HG02642 (cell line): ENCODE data around the gene MORN1.

ENCODE experiments used
- ATAC-seq: cut with Tn5 transposase; IDR thresholded peaks from one replicate; pipeline ENCODE4 v1.9.1; 2021; ENCODE audit warnings: mild to moderate bottlenecking; ENCODE audit not compliant: unreplicated experiment, poor library complexity

Gene MORN1

DNA sequence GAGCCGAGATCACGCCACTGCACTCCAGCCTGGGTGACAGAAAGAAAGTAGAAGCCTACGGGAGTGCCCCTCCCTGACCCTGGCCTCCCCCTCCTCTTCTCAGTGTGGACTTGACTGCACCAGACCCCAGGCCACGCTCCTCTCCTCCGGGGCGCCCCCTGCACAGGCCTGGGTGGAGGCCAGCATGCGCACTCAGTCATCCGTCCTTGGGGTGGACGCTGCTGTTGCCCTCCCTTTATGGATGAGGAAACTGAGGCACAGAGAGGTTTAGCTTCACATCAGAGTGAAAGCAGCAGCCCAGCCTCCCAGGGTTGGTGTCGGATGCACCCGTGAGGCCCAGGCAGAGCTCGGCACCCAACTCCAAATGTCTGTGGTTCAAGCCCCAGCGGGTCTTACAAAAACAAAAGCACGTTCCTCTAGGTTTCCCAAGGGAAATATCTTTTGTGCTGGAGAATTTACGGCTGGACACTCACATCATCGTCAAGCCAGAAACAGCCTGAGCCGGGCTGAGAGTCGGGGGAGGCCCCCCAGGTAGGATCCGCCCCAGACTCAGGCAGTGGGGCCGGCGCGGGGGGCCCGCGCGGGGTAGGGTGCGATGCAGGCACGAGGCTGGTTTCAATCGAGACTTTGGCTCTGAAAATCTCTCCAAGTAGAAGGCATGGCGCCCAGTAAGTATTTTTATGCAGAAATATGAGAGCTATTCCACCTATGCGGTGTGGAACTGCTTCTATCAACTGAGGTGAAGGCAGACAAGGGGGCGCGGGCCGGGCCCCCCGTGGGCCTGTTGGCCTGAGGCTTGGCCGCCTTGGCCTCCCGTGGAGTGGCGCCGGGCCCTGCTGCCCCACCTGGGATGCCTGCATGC lies 36.6 kb downstream of the MORN1 start:
- no peak for ATAC-seq

DNA sequence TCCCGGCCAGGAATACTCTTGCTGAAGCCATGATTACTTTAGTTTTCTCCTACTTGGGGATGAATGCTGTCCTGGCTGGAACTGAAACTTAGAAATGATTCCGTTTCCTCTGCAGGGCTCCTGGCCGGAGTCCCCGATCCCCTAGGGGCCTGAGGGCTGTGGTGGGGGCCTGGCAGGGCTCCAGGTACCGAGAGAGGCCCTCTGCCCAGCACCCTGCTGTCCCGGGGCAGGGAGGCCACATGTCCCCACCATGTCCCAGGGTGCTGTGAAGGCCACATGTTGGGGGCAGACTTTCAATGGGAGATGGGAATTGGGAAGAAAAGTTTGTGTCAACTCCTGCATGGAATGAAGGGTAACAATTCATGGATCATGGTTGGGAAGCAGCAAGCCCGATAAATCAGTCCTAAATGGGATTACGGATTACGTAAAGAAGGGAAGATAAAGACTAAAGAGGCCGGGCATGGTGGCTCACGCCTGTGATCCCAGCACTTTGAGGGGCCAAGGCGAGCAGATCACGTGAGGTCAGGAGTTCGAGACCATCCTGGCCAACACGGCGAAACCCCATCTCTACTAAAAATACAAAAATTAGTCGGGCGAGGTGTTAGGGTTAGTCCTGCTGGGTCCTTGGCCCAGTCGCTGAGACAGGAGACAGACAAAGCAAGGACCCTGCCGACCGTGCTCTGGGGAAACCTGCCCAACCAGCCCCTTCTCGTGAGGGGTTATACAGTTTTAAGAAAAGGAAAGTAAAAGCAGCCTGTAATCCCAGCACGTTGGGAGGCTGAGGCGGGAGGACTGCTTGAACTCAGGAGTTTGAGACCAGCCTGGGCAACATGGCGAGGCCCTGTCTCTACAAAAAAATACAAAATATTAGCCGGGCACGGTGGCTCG lies 37.6 kb downstream of the MORN1 start:
- ATAC-seq = no peak

- no peak for ATAC-seq
Measured at GRCh38 chr1:2352897-2353550, 38.3 kb downstream of the MORN1 start.

DNA sequence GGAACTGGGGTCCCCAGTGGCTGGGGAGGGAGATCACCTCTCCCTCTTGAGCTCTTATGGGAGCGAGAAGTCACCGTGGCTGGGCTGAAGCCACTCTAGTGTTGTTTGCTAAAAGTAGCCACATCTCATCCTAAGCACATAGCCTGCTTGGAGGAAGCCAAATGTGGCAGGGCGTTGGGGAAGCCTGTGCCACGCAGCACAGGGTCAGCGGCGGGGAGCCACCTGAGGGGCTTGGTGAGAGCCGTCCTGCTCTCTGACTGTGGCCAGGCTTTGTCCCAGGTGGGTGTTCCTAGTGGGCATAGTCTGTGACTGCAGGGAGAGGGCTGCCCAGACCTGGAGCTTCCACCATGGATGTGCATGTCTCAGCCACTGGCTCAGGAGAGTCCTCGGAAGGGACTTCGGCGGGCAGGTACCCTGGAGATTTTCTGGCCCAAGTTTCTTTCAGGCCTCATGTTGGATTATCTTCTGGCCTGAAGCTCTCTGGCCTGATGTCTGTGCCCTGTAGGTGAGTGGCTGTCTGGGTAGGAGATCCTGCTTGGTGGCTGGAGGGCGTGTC lies 38.9 kb downstream of the MORN1 start:
- ATAC-seq = no peak

- ATAC-seq = no peak
Measured at GRCh38 chr1:2351723-2352122, 39.6 kb downstream of the MORN1 start.

- ATAC-seq = no peak
Measured at GRCh38 chr1:2350911-2351655, 40.3 kb downstream of the MORN1 start.

GRCh38 chr1:2350501-2350900 lies 40.9 kb downstream of the MORN1 start:
- no peak for ATAC-seq

GRCh38 chr1:2349806-2350205 lies 41.5 kb downstream of the MORN1 start:
- no peak for ATAC-seq

DNA sequence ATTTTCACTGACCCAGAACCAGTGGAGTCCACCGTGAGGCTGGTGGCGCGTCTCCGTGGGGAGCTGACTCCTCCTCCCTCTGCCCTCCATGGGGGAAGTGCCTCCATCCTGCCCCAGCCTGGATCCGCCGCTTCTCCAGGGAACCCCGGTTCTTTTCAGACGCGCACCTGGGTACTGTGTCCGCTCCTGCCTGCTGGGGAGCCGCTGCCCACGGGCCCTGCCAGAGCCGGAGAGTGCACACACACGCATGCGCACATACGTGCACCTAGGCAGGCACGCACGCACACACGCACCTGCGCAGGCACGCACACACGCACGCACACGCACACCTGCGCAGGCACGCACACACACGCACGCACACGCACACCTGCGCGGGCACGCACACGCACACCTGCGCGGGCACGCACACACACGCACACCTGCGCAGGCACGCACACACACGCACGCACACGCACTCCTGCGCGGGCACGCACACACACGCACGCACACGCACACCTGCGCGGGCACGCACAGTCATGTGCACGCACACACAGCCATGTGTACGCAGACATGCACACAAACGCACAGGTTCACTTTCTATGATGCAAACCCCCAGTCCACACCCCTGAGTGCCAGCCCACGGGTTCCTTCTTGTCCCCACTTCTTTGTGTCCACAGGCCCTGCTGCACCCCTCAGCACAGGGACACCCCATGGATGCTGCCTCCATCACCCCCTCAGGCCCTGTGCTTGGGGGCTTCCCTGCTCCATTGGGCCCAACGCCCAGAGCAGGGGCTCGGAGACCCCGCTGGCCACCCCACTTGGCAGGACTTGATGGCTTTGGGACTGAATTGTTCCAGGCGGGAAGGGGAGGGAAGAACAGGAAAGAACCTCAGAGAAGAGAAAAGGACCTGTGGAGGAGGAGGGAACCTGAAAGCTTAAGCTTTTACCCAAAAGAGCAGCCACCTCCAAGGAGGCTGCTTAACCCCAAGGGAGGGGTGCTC lies 42.7 kb downstream of the MORN1 start:
- no peak for ATAC-seq

- ATAC-seq = no peak
Measured at GRCh38 chr1:2347896-2348295, 43.5 kb downstream of the MORN1 start.

DNA sequence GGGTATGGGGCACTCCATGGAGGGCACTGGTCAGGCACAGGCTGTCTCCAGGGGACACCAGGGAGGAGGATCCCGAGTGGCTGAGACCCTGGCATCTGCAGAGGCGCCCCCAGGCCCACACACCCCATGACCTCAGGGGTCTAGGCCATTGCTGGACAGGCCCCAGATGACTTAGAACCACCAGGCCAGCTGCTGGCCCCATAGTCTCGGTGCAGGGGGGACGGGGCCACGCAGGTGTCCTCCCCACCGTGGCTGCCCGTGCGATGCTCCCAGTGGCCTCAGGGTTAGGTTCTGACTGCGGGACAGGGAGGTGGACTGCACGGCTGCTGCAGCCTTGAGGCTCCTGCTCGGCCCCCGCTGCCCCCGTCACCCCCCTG lies 44.0 kb downstream of the MORN1 start:
- no peak for ATAC-seq

DNA sequence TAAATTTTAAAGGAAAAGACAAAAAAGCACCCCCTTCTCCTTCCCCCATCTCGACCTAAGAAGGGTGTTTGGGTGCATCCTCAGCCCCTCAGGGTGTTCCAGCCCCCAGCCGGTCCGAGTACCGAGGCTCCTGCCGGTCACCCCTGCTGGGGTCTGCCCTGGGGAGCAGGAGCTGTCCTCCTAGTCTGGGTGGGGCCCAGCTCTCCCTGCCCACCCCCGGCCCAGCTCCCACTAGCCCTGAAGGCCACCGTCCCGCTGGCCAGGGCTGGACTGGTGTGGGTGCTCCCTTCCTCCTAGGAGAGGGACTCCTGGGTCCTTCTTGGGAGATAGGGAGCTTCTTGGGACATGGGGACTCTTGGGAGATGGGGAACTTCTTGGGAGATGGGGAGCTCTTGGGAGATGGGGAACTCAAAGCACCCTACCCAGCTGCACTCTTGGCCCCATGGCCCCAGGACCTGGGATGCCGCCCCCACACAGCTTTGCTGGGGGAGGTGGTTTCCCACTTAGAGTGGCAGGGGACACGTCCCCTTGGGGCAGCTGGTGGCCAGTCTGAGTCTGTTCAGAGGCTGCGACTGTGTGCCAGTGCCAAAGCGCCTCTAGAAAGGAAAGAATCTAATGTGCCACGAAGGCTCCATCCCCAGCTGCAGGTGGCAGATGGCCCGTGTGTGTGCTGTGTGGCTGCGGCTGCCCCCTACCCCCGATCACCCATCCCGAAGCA lies 44.5 kb downstream of the MORN1 start:
- no peak for ATAC-seq

GRCh38 chr1:2345297-2346075 lies 45.9 kb downstream of the MORN1 start:
- no peak for ATAC-seq

DNA sequence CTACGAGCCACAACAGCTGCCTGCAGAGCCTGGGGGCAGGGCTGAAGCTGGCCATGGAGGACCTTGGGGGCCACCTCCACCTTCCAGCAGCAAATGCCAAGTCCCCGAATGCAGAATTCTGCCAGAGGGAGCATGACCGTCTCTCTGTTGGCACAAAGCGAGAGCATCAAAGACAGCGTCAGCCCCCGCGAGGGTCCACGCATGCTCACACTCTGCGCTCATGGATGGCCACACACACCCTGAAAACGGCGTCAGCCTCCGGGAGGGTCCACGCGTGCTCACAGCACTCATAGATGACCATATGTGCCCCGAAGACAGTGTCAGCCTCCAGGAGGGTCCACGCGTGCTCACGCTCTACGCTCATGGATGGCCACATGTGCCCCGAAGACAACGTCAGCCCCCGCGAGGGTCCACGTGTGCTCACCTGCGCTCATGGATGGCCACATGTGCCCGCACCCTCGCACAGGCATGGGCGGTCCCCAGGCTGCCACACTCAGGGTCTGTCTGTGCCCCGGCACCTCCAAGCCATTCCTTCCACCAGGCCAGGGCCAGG lies 46.5 kb downstream of the MORN1 start:
- no peak for ATAC-seq

DNA sequence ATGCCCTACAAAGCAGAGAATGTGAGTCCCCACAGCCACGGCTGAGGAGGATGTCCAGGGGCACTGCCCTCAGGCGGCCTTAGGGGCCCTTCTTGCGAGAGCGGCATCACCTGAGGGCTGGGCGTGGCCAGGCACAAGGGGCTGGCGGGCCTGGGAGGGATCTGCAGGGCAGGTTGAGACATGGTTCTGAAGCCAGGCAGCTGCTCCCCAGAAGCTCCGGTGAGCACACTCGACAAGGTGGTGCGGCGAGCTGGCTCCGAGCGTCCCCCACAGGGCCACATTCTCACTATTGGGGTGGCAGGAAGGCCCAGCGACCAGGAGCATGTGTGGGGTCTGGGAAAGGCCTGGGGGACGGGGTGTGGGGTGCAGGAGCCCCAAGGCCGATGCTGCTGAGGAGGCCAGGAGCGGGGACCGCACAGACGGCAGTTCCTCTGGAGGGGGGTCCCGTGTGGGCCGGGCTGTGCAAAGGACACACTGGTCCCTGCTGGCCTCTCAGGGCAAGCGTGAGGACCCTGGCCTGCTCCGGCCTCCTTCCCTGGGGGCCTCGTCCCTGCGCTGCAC lies 47.2 kb downstream of the MORN1 start:
- no peak for ATAC-seq

DNA sequence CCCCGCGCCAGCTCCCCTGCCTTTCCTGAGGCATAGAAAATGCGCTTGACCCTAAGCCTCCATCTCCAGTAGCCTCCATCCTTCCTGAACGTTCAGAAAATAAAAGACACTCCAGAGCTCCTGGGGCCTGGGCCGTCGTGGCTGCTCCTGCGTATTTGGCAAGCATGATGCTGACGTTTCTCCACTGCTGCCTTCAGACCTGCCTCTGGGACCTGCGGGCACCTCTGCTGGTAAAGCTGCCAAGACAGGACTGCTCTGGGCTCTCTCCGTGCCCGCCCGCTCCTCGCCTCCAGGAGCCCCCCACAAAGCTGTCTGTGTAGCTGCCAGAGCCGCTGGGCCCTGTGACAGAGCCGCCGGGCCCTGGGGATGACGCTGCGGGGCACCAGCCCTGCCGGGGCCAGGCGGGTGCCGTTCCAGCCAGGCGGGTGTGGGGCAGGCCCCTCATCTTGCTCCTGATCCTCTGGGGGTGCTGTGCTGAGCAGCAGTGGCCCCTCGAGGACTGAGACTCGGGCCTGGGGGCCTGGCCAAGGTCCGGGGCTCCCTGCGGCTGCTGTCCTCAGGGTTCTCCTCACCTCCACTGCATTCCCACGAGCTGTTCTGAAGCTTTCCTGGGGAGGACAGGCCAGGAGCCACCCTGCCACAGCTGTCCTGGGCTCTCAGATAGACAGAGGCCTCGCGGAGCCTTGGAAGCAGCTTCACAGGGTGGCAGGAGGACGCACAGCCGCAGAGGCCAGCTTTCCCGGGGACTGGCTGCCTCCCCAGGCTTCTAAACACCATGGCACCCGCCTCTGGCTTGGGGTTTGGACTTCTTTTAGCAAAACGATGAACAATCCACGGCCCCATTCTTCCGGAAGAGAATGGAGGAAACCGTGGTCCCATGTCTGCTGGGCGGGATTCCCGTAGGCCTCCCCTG lies 48.1 kb downstream of the MORN1 start:
- no peak for ATAC-seq
